ENCODE results near the gene RBM7.
A peak's percentile ranks its signal among the peaks of the same experiment; 100 is the strongest.

Gene RBM7

GRCh38 chr11:114396916-114397315, 3.5 kb upstream of the RBM7 start:
- no peak for DNase-seq (ENCODE audit: low spot score)

DNA sequence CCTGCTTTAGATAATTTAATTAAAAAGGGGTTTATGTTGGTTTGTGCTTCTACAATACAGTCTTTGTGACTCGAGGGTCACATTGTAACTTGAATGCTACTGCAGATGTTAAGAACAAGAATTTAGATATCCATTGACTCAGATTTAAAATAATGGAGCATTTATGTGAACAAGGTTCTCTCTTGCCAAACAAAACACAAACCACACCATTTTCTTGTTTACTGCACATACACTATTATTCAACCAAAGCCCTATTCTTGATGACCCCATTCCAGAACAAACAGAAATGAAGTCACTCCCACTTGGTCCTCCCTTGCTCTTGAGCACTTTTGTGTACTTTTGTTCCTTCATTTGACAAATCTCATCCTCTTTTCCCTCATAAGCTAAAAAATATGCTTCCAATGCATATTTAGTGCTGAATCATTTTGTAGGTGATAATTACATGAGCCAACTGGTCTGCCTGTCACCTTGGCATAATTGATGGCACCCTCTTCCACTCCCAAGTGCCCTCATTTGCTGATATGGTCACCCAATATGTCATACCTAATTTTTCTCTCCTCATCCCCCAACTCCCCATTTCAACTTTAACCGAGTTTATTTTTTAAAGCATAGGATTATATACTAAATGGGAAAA, 3.0 kb upstream of the RBM7 start:
- DNase-seq (ENCODE audit: low spot score) = no peak

- no peak for DNase-seq (ENCODE audit: low spot score)
Measured at GRCh38 chr11:114398303-114398920, 2.1 kb upstream of the RBM7 start.

- DNase-seq (ENCODE audit: low spot score) = peak; percentile 34
Measured at GRCh38 chr11:114399490-114400215, 813 bp upstream of the RBM7 start.

DNA sequence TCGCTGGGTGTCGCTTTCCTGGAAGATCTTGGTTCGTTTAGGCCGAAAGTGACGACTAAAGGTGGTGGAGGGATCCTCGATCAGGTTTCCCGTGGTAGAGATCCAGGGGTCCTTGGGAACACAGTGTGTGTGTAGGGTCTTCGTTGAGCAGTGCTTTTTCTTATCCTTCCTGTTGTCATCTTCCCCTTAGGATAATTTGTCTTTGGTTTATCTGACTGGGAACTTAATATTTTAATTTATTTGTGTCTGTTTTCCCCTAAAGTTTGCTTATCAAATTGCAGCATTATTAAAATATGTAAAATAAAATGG, 403 bp downstream of the RBM7 start:
- no peak for DNase-seq (ENCODE audit: low spot score)

- peak; percentile 16 for DNase-seq (ENCODE audit: low spot score)
Measured at GRCh38 chr11:114401311-114401710, 845 bp downstream of the RBM7 start.

DNA sequence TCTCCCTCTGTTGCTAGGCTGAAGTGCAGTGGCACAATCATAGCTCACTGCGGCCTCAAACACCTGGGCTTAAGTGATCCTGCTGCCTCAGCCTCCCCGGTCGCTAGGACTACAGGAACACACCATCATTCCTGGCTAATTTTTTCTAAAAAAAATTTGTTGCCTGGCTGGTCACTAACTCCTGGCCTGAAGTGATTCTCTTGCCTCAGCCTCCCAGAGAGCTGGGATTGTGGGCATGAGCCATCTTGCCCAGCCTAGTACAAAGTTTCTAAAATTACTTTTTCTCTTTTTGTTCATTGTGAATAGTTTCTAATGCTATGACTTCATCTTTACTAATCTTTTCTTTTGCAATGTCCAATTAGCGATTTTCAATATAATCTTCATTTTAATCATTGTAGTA, 12.5 kb downstream of the RBM7 start:
- no peak for DNase-seq (ENCODE audit: low spot score)

GRCh38 chr11:114413958-114414357, 13.5 kb downstream of the RBM7 start:
- no peak for DNase-seq (ENCODE audit: low spot score)

DNA sequence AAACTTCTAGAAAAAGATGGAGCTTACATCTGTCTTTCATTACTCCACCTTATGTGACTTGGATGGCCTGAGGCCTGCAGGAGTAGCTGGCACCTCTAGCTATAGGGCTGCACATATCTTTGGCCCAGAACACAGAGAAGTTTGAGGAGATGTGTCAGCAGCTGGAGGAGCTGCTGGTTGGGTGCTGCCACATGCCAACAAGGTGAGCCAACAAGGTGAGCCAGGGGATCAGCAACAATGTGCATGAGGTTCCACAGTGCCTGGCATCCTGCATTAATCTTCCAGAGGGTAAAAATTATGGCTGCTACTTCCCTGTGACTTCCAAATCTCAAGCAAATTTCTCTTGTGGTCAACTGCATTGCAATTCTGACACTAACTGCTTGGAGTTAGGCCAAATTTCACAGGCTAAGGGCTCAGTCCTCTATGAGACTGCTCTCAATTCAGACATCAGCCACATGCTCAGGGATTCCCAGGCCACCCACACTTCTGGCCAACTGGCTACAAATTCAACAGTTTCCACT, 16.0 kb downstream of the RBM7 start:
- DNase-seq (ENCODE audit: low spot score) = no peak

GRCh38 chr11:114426280-114426679, 25.8 kb downstream of the RBM7 start:
- no peak for DNase-seq (ENCODE audit: low spot score)

DNA sequence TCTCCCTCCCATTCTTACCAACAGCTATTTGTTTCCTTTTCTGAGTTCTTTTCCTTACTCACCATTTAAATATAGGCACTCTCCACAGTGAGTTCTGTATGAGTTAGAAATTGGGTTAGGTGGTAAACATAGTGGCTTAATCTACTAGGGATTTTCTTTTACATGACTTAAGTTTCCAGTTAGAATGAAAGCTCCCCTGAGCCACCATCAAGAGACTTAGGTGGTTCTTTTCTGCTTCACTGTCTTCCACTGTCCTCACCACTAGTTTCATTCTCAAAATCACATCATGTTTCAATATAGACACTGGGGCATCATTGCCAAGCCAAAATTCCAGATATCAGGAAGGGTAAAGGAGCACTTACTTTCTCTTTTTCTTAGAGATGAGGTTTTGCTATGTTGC, 29.8 kb downstream of the RBM7 start:
- DNase-seq (ENCODE audit: low spot score) = no peak

GRCh38 chr11:114432893-114433292, 32.4 kb downstream of the RBM7 start:
- no peak for DNase-seq (ENCODE audit: low spot score)

DNA sequence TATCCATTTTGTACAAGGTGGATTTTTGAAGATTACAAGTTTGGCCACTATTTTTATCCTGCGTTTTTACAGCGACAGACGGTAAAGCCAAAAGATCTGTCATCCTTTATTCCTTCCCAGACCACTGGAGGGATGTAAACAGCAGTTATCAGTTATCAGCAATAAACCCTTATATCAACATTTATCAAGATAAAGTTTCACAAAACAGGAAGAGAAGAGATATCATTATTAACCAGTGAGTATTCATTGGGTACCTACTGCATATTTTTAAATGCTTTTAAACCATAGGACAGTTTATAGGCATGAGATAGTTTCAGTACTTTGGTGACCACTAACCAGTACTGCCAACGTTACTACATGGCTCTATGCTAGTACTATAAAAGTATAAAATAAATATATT, 32.9 kb downstream of the RBM7 start:
- DNase-seq (ENCODE audit: low spot score) = no peak

GRCh38 chr11:114438303-114438702, 37.8 kb downstream of the RBM7 start:
- DNase-seq (ENCODE audit: low spot score) = peak; percentile 4

DNA sequence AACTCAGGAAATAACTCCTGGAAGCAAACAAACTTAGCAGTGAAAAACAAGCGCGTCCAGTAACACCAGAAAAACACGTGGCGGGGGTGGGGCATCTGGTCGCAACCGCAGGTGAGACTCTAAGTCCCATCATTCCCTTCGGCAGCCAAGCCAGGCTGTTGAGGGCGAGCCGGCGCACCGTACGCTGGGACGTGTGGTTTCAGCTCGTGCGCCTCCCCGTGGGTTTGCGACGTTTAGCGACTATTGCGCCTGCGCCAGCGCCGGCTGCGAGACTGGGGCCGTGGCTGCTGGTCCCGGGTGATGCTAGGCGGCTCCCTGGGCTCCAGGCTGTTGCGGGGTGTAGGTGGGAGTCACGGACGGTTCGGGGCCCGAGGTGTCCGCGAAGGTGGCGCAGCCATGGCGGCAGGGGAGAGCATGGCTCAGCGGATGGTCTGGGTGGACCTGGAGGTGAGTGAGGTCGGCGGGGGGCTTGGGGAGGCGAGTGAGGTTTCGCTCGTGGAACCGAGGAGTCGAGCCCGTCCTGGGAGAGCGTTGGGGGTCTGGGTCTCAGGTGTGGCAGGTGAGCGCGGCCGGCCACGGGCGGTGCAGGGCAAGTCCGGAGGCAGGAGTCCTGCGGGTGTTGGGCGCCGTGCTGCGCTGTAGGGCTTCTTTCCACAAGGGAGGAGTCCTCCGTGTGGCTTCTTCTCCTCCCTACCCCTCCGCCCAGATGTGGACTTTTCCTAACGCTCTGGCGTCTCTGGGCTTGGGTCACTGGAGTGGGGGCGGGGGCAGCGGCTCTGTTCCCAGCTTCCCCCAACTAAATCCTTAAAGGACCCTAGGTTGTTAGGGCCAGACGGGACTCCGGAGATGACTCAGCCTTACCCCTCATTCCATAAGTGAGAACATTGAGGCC, 39.0 kb downstream of the RBM7 start, which contains the start of gene REXO2:
REXO2 (plus strand) TSS at position 239 of the 892 bp plus-strand sequence; CDS start at position 301, 62 bp downstream.
- DNase-seq (ENCODE audit: low spot score) = peak; percentile 84

DNA sequence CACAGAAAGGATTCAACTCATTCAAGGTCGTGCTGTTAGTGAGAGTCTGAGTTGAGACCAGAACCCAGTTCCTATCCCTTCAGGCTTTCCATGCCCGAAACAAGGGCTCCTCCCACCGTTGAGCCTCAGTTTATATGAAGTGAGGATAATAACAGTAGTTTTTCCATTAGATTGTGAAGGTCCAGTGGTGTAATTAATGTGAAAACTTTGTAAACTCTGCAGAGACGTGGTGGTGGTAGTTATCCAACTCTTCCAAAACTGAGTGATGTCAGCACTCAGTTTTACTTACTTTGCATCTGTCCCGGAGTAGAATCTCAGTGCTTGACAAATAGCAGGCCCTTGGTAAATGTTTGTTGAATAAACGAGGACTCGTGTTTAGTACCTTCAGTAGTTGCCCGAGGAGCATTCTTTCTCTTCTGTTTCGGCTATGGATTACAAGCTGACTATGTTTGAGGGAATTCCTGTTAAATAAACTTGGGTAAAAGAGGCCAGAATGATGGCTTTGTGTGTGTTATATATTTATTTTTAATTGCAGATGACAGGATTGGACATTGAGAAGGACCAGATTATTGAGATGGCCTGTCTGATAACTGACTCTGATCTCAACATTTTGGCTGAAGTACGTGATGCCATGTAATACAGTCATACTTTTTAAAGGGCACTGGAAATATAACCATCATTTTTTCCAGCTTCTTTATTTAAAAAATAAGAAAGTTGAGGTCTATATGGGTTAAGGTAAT, 39.8 kb downstream of the RBM7 start:
- DNase-seq (ENCODE audit: low spot score) = no peak

DNA sequence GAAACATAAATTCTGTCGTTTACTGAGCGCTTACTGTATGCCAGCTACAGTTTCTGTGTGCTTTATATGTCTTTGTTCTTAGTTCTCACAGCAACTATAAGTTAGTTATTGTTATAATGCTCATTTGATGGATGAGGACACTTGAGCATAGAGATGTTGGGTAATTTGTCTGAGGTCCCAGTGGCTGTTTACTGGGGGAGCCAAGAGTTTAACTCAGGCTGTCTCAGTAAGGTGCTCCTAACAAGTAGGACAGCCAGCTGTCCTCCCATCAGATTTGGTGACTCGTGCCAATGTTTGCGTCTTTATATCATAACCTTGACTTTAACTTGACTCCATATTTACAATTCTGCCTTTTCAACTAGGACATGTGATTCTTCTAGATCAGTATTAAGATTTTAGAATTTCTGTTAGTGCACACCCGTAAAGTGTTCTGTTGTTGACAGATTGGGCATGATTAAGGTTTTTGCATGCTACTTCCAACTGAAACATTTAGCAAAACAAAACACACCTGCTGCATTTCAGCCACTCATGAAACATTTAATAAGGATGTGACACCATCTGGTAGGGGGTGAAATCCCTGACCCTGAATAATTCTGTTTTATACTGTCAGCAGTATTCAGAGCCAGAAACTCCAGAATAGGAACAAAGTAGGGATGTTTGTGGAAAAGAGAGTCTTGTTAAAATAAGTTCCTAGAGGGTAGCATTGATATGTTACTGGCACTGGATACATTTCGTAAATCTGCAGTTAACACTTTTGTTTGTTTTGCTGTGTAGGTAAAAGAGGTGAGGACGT, 40.7 kb downstream of the RBM7 start:
- DNase-seq (ENCODE audit: low spot score) = no peak

GRCh38 chr11:114441921-114442320, 41.5 kb downstream of the RBM7 start:
- DNase-seq (ENCODE audit: low spot score) = no peak

GRCh38 chr11:114442536-114442935, 42.1 kb downstream of the RBM7 start:
- DNase-seq (ENCODE audit: low spot score) = no peak

DNA sequence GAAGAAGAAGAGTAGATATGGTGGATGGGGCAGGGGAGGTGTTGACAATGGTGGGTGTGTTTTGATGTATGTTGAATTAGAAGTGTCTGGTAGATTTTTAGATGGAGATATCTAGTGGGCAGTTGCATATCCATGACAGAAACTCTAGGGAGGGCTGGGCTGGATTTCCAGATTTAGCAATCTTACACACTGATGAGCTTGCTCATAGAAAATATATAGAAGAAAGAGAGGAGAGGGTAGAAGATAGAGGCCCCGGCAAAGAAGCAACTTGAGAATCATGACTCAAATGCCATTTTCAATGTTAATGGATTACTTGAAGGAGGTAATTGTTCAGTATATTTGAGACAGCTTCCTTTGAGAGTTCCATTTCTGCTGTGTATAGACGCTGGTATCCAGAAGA, 47.0 kb downstream of the RBM7 start:
- DNase-seq (ENCODE audit: low spot score) = no peak

DNA sequence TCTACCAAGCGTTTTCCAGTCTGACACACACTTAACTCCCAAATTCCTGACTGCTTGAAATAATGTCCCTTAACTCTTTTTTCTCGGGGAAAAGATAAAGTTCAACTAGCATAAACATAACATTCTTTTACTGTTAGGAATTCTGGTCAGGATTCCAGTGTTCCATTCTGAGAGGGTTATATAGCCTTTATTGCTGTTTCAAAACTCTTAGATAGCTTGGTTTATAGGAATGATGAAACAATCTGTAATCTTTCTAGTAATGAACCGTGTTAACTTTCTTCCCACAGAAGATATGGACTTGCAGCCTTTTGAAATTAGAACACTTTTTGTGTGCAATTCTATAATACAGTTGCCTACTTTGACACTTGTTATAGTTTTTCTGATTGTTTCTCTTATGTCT, 47.4 kb downstream of the RBM7 start:
- DNase-seq (ENCODE audit: low spot score) = no peak
